Stomach (tissue), 9 donors: ENCODE measurements around the gene TXLNG. TPM values are rescaled to one million over a fixed set of nuclear protein-coding genes. Genes with fewer than 3 reads are reported as not detected.

Experiments
- DNase-seq, 2 donors: peaks; one replicate each; pipeline versions ENCODE4 v3.0.0 to v3.0.0-alpha.2; 2013 to 2019
- H3K27ac ChIP-seq, 5 donors: fragments of 200-600 bp in 4 of 5; sonication (generic) in 4 of 5; one replicate each; pipeline ENCODE4 v1.5.1; 2013 to 2019; ENCODE audit warnings: mild to moderate bottlenecking in 1 of 5, moderate library complexity in 1 of 5
- H3K27me3 ChIP-seq, 3 donors: fragments of 200-600 bp; sonication (generic); one replicate each; pipeline ENCODE4 v1.5.1; 2017 to 2019; ENCODE audit warnings: mixed run types in 1 of 3
- H3K36me3 ChIP-seq, 4 donors: fragments of 200-600 bp; sonication (generic); 1 replicate in 3 of 4; 2 replicates in 1 of 4; pipeline ENCODE4 v1.5.1; 2016 to 2019
- H3K4me1 ChIP-seq, 4 donors: fragments of 200-600 bp; sonication (generic); one replicate each; pipeline ENCODE4 v1.5.1; 2016 to 2019
- H3K4me3 ChIP-seq, 4 donors: fragments of 200-600 bp; sonication (generic) in 3 of 4; one replicate each; pipeline ENCODE4 v1.5.1; 2016 to 2019; ENCODE audit warnings: mild to moderate bottlenecking in 1 of 4
- H3K9me3 ChIP-seq, 4 donors: fragments of 200-600 bp; sonication (generic); one replicate each; pipeline ENCODE4 v1.5.1; 2016 to 2019
- CTCF ChIP-seq, 7 experiments: fragments of 450-650 bp in 4 of 7; fragments of 200-600 bp in 3 of 7; sonication (generic) in 3 of 7; IDR thresholded peaks; one replicate each; pipeline ENCODE4 v1.5.1; 2016 to 2019; ENCODE audit warnings: antibody characterized with exemption in 7 of 7, control low read depth in 2 of 7, mild to moderate bottlenecking in 1 of 7
- EP300 ChIP-seq: sonication (generic); formaldehyde crosslinking; IDR thresholded peaks from one replicate; pipeline ENCODE4 v1.6.1; 2017; ENCODE audit warnings: antibody characterized with exemption
- POLR2A ChIP-seq, 4 donors: fragments of 450-650 bp; IDR thresholded peaks; one replicate each; pipeline ENCODE4 v1.6.1; 2016; ENCODE audit warnings: antibody characterized with exemption in 4 of 4, control low read depth in 2 of 4, mild to moderate bottlenecking in 1 of 4, moderate library complexity in 1 of 4
- POLR2AphosphoS5 ChIP-seq, 3 donors: sonication (generic); formaldehyde crosslinking; IDR thresholded peaks; one replicate each; pipeline ENCODE4 v1.6.1; 2016; ENCODE audit warnings: antibody characterized with exemption in 3 of 3
- WGBS, 5 donors: extraction: QIAGEN DNeasy Blood & Tissue Kit in 3 of 5; methylation state at CpG; one replicate each; pipeline versions ENCODE4 v1.1.5 to v1.1.7; 2013 to 2018; 5-methylcytosine and 5-hydroxymethylcytosine counted together
- intact Hi-C: fragments of 100-400 bp; cut with DNase I; formaldehyde crosslinking; loops from one replicate; pipeline ENCODE4 v1.15.1; 2023; ENCODE audit warnings: low total_unique reads
- polyA plus RNA-seq, 3 donors: library from polyadenylated mRNA; stranded (reverse); fragments of 200-250 nt; gene quantifications; one replicate each; pipeline ENCODE4 v1.2.3, GENCODE V29; 2013
- total RNA-seq, 5 donors: library from RNA; depleted of rRNA; stranded (reverse); fragments of >200 nt; gene quantifications; one replicate each; pipeline versions ENCODE4 v1.1.0 to v1.2.3, GENCODE V29; 2014 to 2016
- donor health status: healthy with polysubstance abuse.
- donor health status: Bipolar disorder and iron deficiency.
- donor health status: healthy.

TXLNG gene
- total and polyA plus RNA-seq, 8 donors: 4.6 to 25.7 (median 9.7) TPM

- 71 to 82% (median 79%) methylated on average over 3 to 5 of the region's 5 CpGs for WGBS, 5 donors
- TF ChIP-seq POLR2A (IDR thresholded peaks at IDR 0.05) (no peak), CTCF (IDR thresholded peaks at IDR 0.05) (no peak), POLR2AphosphoS5 (IDR thresholded peaks at IDR 0.05) (no peak), EP300 (no peak)
- Histone ChIP-seq H3K4me3 (no peak overlapping the region), H3K4me1 (no peaks in the 10 kb centered on the region), H3K9me3 (no peaks in the 10 kb centered on the region), H3K27me3 (no peaks in the 10 kb centered on the region), H3K36me3 (peaks cover 12 to 94% (median 90%) of the 10 kb centered on the region in 4 donors), H3K27ac (no peak overlapping the region)
- intact Hi-C loops: no loop called here
- DNase-seq: no peak
Observed at GRCh38 chrX:16745102-16745501, 41.2 kb upstream of the TXLNG start.

GRCh38 chrX:16745659-16746058 lies 40.6 kb upstream of the TXLNG start:
- H3K27ac ChIP-seq: no peak overlapping the region
- DNase-seq: no peak
- intact Hi-C loops: no loop called here
- H3K36me3 ChIP-seq: peaks cover 12 to 98% (median 94%) of the 10 kb centered on the region in 4 donors
- H3K4me3 ChIP-seq: no peak overlapping the region
- no peaks in the 10 kb centered on the region for H3K4me1 ChIP-seq
- no peaks in the 10 kb centered on the region for H3K9me3 ChIP-seq
- TF ChIP-seq POLR2A (IDR thresholded peaks at IDR 0.05): no peak
- TF ChIP-seq POLR2AphosphoS5 (IDR thresholded peaks at IDR 0.05): no peak
- 74 to 92% (median 78%) methylated on average over 5 of the region's 5 CpGs for WGBS, 5 donors
- no peaks in the 10 kb centered on the region for H3K27me3 ChIP-seq

- Histone ChIP-seq H3K4me1 (no peaks in the 10 kb centered on the region), H3K9me3 (no peaks in the 10 kb centered on the region), H3K36me3 (peaks cover 11 to 96% (median 80%) of the 10 kb centered on the region in 4 donors), H3K27me3 (no peaks in the 10 kb centered on the region), H3K27ac (no peak overlapping the region), H3K4me3 (no peak overlapping the region)
- DNase-seq: no peak
- 79 to 94% (median 92%) methylated on average over 5 of the region's 5 CpGs for WGBS, 5 donors
- intact Hi-C loops: no loop called here
- TF ChIP-seq POLR2A (IDR thresholded peaks at IDR 0.05) (no peak), POLR2AphosphoS5 (IDR thresholded peaks at IDR 0.05) (no peak), CTCF (IDR thresholded peaks at IDR 0.05) (no peak), EP300 (no peak)
Observed at GRCh38 chrX:16748425-16748824, 37.8 kb upstream of the TXLNG start.

GRCh38 chrX:16750136-16750535 lies 36.1 kb upstream of the TXLNG start:
- Histone ChIP-seq H3K27me3 (no peaks in the 10 kb centered on the region), H3K4me3 (no peak overlapping the region), H3K27ac (no peak overlapping the region), H3K36me3 (peaks cover 0 to 96% (median 78%) of the 10 kb centered on the region in 4 donors), H3K9me3 (no peaks in the 10 kb centered on the region), H3K4me1 (no peaks in the 10 kb centered on the region)
- WGBS, 5 donors: 92 to 96% (median 96%) methylated on average over 7 of the region's 7 CpGs
- intact Hi-C loops: no loop called here
- DNase-seq: no peak
- TF ChIP-seq POLR2A (IDR thresholded peaks at IDR 0.05) (no peak), POLR2AphosphoS5 (IDR thresholded peaks at IDR 0.05) (no peak), EP300 (no peak), CTCF (IDR thresholded peaks at IDR 0.05) (no peak)

GRCh38 chrX:16754019-16754418 lies 32.2 kb upstream of the TXLNG start:
- TF ChIP-seq POLR2AphosphoS5 (IDR thresholded peaks at IDR 0.05) (no peak), POLR2A (IDR thresholded peaks at IDR 0.05) (no peak), CTCF (IDR thresholded peaks at IDR 0.05) (no peak), EP300 (no peak)
- H3K27me3 ChIP-seq: no peaks in the 10 kb centered on the region

More at GRCh38 chrX:16754019-16754418, 32.2 kb upstream of the TXLNG start:
- intact Hi-C loops: no loop called here
- no peak for DNase-seq
- Histone ChIP-seq H3K27ac (no peak overlapping the region), H3K9me3 (no peaks in the 10 kb centered on the region), H3K4me3 (no peak overlapping the region), H3K4me1 (no peaks in the 10 kb centered on the region), H3K36me3 (peaks cover 0 to 97% (median 81%) of the 10 kb centered on the region in 4 donors)
- 89 to 98% (median 96%) methylated on average over 2 of the region's 2 CpGs; no CpG with 5 or more reads in 1 of the 5 donors for WGBS, 5 donors
